Glomerular visceral epithelial cell (primary cell): Measurements from ENCODE around the gene ELL.

ENCODE experiments used
- DNase-seq: peaks from one replicate; pipeline ENCODE4 v3.0.0-alpha.2; 2016; ENCODE audit errors: extremely low spot score

ELL gene

GRCh38 chr19:18469069-18469846 lies 52.6 kb downstream of the ELL start:
- DNase-seq, result peak; percentile 90

- peak; percentile 74 for DNase-seq
Observed at GRCh38 chr19:18468517-18468916, 53.4 kb downstream of the ELL start.

GRCh38 chr19:18467978-18468377 lies 53.9 kb downstream of the ELL start:
- no peak for DNase-seq

- DNase-seq, result no peak
Observed at GRCh38 chr19:18466354-18466753, 55.5 kb downstream of the ELL start.

- DNase-seq, result no peak
Observed at GRCh38 chr19:18465964-18466339, 55.9 kb downstream of the ELL start.

- DNase-seq, result no peak
Observed at GRCh38 chr19:18465214-18465963, 56.5 kb downstream of the ELL start.

GRCh38 chr19:18464646-18465045 lies 57.2 kb downstream of the ELL start:
- no peak for DNase-seq

- no peak for DNase-seq
Observed at GRCh38 chr19:18461471-18461870, 60.4 kb downstream of the ELL start.

- no peak for DNase-seq
Observed at GRCh38 chr19:18460900-18461299, 61.0 kb downstream of the ELL start.

- no peak for DNase-seq
Observed at GRCh38 chr19:18457483-18458331, 64.2 kb downstream of the ELL start.

- no peak for DNase-seq
Observed at GRCh38 chr19:18456974-18457373, 64.9 kb downstream of the ELL start.

GRCh38 chr19:18456279-18456678 lies 65.6 kb downstream of the ELL start:
- no peak for DNase-seq

- no peak for DNase-seq
Observed at GRCh38 chr19:18453269-18454024, 68.4 kb downstream of the ELL start.

- DNase-seq, result no peak
Observed at GRCh38 chr19:18452386-18452785, 69.5 kb downstream of the ELL start.

- peak; percentile 78 for DNase-seq
Observed at GRCh38 chr19:18450931-18451836, 70.7 kb downstream of the ELL start.

- no peak for DNase-seq
Observed at GRCh38 chr19:18450021-18450930, 71.6 kb downstream of the ELL start.

GRCh38 chr19:18449552-18449951 lies 72.3 kb downstream of the ELL start:
- no peak for DNase-seq

- no peak for DNase-seq
Observed at GRCh38 chr19:18446811-18447359, 75.0 kb downstream of the ELL start.

GRCh38 chr19:18446145-18446810 lies 75.6 kb downstream of the ELL start:
- no peak for DNase-seq
